Fibroblast of lung (primary cell): ENCODE results near the gene CENPL.

Source experiments
- CTCF ChIP-seq, 2 donors: IDR thresholded peaks in 1 of 2; conservative IDR thresholded peaks in 1 of 2; 1 replicate in 1 of 2; 2 replicates in 1 of 2; pipeline ENCODE4 v1.5.1; 2011 to 2012; ENCODE audit warnings: low read length in 2 of 2, control low read depth in 1 of 2, inconsistent platforms in 1 of 2, low read depth in 1 of 2, mild to moderate bottlenecking in 1 of 2
- EZH2 ChIP-seq: IDR thresholded peaks from 2 replicates; pipeline ENCODE4 v1.5.1; 2012; ENCODE audit warnings: low read length, control low read depth, mild to moderate bottlenecking; ENCODE audit errors: missing control alignments

DNA sequence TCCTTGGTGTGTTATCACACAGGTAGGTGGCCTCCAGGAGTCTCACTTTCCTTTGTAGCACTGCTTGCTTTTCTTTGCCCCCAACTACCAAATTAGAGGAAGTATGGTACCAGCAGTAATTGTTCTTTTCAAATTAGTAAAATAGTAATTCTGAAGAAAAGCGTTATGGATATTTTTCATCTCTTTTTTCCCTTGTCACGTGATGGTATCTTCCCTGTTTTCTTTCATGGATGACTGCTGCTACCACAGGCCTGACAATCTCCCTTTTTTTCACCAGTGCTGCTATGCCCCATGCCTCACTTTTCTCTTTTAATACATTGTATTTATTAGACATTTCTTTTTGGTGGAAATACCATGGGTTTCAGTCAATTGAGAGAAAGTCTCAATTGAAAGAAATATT lies 46.8 kb upstream of the CENPL start:
- TF ChIP-seq CTCF (conservative IDR thresholded peaks at IDR 0.05 in 1 of 2, IDR thresholded peaks at IDR 0.05 in 1 of 2; ENCODE audit: low read depth in 1 of 2, low read length in 2 of 2) (no peak), EZH2 (no peak)
